ENCODE data around the gene ECM2.

ECM2 gene

DNA sequence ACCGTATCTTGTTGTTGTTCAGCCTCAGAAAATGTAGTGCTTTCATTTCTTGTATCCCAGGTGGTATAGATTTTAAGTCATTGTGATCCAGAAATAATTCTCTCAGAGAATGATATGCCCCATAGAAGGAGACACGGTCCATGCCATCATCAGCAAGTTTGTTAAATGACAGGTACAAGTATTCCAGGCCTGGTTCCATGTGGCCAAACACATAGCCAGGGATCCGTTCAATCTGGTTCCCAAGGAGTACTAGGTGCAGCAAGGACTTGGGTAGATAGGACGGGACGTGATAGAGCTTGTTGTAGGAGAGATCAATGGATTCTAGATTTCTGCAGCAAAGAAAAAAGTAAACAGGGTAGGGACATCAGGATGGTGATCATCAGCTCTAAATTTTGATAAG is 35.1 kb downstream of the ECM2 start:
- no peak for DNase-seq (ENCODE audit: low spot score)

DNA sequence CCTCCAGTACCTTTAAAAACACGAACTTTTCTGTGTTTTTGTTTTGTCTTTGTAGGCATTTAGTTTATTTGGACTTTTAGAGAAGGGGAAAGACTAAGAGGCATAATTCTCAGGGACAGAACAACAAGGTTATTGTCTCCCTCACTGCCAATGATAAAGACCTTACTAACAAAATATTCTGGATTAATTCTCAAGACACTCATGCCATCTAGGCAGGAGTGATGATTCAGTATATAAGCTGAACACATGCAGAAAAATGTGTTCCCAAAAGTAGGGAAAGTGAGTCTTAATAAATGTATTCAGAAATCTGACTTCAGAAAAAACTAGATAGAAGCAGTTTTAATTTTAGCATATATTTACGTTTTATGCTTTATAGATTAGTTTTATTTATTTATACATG is 36.1 kb downstream of the ECM2 start:
- no peak for DNase-seq (ENCODE audit: low spot score)

DNA sequence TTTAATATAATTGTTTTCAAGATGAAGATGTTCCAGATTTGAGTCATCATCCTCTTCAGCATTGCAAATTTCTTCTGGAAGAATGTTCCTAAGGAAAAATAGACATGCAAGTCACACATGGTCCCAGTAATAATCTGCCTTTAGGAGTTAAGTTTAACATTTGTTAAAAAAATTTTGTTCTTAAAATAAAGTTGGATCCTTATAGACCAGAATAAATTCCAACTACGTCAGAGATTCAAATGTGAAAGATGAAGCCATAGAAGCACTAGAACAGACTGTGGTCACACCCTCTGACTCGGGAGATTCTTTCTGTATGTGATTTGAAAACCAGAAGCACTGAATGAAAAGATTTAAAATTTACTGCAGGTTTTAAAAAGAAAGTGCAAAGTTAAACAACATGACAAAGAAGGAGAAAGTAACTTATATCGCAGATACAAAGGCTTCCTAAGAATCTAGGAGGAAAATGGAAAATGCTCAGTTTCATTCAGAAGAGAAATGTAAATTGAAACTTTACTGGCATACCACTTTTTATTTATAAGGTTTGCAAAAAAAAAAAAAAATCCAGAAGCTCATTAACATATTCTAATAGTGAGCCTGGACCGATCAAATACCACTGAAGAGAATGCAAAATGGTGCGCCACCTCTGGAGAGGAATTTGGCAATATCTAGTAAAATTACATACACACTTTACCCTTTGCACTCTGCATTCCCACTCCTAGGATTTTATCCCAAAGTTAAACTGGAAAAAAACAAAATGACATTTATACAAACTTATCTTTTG is 39.2 kb downstream of the ECM2 start:
- DNase-seq (ENCODE audit: low spot score) = no peak

DNA sequence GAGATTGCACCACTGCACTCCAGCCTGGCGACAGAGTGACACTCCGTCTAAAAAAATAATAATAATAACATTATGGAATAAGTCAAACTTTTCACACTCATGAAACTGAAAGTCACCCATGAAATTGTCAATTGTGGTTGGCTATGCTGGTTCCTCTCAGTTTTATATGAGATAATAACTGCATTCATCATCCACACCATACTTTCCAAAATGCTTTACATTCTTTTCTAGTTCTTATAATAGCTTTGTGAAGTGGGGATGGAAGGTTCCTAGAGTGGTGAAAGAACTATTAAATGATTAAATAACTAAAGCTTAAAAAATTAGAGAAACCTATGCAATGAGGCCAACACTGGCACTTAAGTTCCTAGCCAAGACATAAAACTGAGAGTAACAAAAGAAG is 40.9 kb downstream of the ECM2 start:
- no peak for DNase-seq (ENCODE audit: low spot score)

DNA sequence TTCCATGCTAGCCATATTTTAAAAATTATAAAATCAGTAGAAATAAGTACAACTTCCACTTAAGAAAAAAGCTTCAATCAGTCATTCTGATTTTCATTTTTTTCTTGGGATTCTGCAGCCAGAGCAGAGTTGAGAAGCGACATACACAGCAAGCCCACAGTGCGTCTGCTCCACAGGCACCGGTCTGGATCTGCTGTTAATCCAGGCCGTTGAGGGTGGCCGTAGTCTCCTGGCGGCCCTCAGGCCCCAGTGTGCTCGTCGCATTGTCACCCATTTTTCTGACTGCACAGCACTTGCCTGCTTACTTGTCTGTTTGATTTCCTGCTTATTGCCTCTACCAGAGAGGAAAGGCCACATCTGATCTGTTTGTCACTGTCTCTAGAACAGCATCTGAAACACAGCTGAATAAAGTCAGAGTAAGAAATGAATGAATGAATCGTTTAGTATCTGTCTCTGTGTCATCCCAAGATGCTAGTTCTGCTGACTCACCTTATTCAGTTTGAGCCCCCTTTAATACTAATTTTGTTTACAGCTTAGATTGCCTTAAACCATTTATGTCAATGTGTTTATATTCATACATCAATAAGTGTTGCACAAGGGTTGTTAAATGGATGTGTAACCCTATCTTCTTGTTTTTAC is 41.9 kb downstream of the ECM2 start:
- no peak for DNase-seq (ENCODE audit: low spot score)

DNA sequence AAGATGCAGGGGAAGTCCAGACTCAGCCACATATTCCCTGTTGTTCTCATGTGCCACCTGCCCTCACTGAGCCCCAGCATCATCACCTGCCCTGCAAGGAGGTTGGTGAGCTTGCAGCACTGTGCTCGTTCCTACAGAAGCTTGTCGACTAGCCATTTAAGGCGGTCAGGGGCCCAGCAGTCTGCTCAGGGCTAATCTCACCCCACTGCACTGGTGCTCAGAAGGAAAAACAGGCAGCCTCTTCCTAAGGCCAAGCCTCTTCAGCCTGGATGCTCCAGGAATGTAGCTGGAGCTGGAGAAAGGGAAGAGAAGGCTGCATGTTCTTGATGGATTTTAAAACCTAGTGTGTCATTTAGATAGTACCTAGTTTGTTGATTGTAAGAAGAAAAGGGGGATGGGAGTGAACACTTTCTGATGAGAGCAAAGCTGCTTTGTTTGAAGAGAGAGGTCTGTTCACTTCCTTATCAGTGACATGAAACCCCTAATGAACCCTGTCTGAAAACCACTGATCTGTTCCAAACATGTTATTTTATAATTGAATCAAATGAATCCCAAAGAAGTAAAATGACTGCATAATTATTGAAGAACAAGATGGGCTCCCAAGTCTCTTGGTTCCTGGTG is 42.9 kb downstream of the ECM2 start:
- DNase-seq (ENCODE audit: low spot score) = no peak

DNA sequence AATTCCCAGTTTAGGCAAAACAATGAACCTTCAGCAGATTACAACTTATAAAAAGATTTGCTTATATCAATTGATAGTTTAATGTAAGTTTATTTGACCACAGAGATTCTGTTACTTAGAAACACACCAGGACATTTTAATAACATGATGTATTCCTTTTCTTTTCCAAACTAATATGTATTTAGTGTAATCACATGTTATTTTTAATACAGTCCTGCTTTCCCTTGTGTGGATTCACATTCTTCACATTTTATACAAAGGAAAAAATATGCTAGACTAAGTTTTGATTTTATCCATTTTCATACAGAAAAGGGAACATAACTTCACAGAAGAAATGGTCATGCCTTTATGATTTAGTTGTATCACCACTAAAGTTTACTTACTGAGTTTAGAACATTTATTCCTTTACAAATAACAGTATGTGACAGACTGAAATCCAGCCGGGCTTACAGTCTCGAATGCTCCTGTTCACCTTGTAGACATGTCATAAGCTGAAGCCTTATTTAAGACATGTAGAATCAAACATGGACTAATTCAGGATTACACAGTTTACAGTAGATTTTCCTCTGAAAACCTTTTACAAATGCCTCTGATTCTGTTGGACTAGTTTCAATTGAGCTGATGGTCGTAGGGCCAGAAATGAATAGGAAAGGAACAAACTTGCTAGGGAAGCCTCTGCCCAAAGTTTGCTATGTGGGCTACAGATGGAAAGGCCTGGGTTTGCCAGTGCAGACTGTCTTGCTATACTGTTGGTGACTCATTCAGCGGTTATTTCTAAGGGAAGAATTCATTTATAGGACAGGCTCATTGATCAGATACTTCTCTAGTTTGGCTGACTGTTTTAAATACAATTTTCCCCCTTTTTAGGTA is 46.9 kb downstream of the ECM2 start:
- DNase-seq (ENCODE audit: low spot score) = no peak

DNA sequence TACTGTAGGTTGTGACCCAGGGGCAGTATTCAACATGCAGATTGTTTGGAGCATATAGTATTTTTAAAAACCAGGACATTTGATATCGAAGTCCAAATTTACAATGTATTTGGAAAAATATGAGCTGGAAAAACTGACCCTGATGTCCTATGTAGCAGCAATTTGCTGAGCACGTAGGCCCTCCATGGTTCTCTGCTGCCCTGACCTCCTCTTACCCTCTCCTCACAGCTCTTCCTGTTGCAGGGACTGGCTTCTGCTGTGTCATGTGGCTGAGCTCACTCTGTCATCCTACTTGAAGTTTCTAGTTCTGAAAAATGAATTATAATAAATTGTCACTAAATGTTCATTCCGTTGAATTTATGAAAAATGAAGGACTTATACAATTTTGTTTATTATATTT is 49.4 kb downstream of the ECM2 start:
- no peak for DNase-seq (ENCODE audit: low spot score)

DNA sequence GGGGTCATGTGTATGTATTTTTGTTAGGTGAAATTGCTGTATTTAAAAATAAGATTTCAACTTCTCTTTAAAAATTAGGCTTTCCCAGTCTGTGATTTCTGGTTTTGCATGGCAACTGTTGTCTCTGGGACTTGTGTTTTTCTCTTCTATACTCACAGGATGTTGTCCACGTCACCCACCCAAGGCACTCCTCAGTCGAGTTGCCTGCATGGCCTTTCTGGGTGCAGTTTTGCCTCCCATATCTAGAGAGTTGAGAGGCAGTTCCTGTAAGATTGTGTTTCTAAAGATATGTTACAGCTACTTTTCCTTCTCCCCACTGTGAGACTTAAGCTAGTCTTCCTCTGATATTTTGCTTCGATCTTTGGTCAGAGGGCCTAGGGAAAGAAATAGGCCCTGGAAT is 51.2 kb downstream of the ECM2 start:
- DNase-seq (ENCODE audit: low spot score) = no peak

DNA sequence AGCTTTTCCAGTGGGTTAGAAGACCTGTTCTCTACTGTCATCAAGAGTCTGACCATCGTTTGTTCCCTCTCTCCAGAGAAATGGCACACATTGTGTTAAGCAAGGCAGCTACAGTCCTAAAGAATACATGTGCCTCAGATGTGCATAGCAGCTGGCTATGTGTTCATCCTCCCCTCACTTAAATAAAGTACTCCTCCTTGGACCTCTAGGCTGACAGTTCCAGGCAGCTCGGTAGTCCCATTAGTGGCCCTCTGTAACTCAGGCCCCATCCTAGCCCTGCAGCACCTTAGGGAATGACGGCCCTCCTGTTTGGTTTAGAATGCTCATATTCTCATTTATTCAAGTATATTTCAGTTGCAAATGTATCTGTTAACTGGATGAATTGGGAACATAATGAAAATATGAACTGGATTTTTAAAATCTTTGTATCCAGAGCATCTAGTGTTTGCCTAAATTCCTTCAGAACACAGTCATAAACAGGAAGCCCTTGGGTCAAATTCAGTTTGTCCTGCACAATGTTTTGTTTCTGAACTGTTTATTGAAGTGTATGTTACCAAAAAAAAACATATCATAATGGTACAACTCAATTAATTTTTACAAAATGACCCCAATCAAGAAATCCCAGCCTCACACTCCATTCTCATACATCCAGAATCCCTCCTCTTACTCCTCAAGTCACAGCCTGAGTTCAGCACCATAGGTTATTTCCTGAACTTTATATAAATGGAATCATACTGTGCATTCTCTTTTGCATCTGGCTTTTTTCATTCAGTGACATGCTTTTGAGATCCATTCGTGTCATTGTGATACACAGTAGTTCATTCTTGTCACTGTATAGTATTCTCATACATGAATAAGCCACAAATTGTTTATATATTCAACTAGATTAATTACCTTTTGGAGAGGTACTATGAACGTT is 51.9 kb downstream of the ECM2 start:
- DNase-seq (ENCODE audit: low spot score) = no peak

DNA sequence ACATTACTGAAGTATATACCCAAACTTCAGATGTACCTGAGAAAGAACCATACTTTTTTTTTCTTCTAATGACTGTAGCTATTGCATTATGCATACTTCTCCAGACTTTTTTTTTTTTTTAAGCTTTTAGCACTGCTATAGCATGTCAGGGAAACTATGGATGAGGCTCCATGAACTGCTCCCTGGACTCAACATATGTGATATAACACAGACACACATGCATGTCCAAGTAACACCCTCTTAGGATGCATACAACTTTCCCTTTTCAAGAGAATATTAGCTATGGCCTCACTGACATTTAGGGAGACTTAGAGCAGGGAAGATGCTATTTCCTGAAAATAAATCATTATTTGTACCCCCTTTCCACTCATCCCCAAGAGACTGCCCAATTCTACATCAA is 53.0 kb downstream of the ECM2 start:
- no peak for DNase-seq (ENCODE audit: low spot score)

DNA sequence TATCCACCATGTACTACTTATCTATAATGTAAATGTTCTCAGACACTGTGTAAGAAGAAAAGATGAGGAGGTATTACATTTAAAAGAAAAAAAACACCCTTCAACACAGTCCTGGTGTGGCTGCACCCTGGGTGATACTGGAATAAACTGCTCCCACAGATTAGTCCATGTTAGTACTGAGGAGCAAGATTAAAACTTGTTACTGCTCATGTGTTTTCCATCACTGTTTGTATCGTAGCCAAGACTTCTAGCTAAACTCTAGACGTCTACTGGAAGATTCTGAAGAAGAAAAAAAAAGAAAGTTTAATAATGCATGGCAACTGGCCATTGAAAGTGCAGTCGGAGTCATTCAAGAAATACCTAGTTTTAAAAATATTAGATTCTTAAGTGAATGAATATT is 53.5 kb downstream of the ECM2 start, which contains the start of gene ASPN:
ASPN (minus strand) TSS at position 178 of the 400 bp plus-strand sequence.
- no peak for DNase-seq (ENCODE audit: low spot score)

DNA sequence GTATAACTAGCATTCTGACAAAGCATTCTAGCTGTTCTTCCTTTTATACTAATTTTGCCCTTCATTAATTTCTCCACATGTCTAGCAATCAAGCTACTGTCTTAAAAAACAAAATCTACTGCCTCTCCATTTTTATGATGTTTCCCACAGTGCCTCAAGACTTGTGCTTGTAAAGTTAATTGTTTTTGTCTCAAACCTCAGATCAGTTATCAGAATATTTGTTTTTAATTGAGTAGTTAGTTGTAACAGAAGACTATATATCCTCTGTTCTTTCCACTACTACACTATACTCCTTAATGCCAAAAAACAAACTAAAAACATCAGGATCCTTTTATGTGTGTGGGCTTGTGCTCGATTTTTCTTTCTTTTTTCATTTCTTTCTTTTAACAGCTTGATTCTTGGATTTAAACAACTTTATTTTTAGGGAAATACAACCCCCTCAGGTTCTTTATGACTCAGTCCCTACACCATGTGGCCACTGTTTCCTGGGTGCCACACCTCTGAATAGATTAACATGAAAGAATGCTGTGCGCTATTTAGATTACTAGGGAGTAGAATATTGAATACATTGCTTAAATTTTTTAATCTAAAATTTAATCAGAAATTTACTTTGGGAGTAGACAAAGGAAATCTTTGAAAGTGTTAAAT is 54.7 kb downstream of the ECM2 start:
- DNase-seq (ENCODE audit: low spot score) = no peak

DNA sequence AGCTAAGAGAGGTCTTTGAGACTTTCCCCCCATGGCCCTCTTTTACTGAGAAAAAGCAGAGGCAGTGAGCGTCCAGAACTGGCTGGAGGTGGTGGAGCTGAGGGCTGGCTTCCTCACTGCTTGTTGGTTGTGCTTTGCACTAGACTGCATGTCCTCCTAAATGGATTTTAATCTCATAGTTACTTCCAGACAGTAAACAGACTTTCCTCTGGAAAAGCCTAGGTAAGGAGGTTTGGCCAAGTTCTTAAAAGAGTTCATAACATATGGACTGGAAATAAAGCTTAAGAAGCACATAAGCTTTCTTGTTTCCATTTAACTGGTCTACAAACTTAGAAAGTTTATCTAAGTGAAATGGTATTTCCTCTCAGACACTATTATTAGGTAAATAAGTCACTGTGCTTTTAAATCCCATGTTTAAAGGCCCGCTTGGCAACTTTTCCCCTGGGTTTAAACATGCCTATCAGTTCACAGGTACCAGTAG is 55.5 kb downstream of the ECM2 start:
- DNase-seq (ENCODE audit: low spot score) = no peak

DNA sequence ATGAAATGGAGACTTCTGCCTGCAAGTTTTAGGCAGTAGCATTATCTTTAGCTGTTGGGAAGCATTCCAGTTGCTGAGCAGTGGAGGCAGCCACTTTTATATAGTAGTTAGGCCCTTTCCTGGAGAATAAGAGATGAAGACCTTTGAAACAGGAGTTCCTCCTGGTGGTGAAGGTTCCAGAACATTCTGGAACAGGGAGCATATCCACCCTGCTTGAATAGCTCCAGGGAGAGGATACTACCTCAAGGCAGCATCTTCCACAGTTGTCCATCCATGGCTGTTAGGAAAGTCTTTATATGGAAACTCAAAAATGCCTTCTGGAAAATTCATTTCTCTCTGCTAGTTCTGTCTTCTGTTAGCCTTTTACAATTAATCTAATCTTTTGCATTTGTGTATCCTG is 56.4 kb downstream of the ECM2 start:
- DNase-seq (ENCODE audit: low spot score) = no peak

DNA sequence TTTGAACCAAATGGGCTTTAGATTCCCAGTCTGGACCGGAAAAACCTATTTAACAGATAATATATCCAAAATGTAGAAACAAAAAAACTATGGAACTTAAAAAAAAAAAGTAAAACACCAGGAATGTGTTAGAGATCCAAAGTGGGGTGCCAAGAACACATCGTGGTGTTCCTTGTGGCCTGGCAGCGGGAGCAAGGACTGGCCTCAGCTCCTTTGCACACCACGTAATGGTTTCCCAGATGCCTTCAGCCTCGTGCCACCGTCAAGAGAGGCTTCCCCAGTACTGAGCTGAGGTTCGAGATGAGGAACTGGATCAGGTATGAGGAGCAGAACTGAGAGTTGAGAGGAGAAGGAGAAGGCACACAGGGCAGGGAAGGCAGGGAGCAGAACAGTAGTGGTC is 57.0 kb downstream of the ECM2 start:
- DNase-seq (ENCODE audit: low spot score) = no peak

DNA sequence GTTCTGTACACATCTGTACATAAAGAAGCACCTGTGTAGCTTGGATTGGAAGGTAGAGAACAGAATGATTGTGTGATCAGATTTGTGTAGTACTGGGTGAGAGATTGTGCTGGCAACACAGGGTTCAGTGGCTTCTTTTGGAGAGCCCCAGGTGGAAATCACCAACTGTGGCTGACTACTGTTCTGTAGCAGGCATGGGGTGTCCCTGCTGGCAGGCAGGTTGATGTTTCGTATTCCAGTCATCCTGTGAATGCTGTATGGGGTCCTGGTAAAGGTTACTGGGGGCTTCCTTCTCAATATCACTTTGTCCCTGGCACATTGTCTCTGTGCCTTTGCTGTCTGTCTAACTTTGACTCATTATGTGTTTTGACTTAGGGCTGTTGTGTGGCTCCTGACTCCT is 58.8 kb downstream of the ECM2 start:
- DNase-seq (ENCODE audit: low spot score) = no peak

DNA sequence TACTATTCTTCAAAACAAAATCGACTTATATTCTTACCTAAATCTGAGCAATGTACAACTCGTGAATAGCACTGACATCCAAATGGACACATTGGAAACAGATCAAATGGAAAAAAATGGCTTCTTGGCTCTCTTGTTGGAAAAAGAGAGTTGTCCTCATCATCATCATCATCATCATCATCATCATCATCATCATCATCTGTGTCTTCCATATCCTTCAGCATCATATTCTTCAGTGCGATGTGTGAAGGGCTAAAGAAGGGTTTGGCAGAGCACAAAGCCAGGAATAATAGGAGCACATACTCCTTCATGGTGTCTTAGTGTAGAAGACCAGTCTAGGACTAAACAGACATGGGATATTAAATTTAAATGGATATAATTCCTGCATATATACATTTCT is 61.2 kb downstream of the ECM2 start:
- no peak for DNase-seq (ENCODE audit: low spot score)

DNA sequence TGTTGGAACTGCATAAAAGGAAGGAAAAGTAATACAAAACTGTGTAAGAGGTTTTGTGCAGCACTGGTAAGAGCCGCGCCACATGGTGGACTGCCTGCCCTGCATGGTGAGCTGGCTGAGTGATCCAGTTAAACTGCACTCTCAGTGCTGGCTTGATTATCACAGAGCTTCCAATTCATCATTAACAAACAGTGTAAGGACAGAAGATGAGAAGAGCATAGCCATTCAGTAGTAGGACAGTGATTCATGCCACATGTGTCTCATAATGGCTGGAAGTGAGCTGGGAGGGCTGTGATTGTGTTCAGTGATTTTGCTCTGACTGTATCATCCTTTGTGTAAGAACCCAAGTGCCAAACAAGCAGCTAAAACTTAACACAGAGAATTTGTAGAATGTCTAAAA is 67.6 kb downstream of the ECM2 start:
- no peak for DNase-seq (ENCODE audit: low spot score)

DNA sequence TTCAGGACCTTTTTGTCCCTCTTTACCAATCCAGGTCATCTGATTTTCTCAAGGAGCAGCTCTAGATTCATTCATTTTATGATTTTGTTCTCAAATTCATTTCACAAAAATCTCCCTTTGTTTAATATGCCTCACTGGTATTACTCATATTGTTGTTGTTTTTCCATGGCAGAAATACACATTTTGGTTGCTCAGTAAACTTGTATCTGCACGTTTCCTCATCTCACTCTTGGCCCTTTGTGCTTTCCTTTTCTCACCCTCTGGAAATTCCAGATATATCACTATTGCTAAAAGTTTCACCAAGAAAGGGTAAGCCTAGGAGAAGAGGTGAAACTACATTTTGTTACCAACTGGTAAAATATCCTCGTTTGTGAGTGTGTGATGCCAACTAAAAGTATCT is 68.3 kb downstream of the ECM2 start:
- no peak for DNase-seq (ENCODE audit: low spot score)

DNA sequence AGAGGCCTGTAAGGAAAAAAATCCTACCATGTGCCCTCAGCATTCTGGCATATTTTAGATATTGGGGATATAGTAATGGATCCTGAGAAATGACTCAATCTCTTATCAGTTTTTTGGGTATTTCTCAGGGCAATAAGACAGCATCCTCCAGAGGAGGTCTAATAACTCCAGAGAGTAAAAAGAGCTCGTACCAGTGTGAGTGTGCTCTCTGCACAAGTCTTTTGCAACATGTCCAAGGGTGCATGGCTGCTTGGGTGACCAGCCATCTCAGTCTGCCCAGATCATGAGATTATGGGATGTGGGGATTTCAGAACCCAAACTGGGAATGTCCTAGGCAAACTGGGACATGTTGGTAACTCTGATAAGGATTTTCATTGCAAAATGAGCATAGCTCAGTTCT is 68.7 kb downstream of the ECM2 start:
- no peak for DNase-seq (ENCODE audit: low spot score)

All from hematopoietic multipotent progenitor cell treated with erythropoietin and hydrocortisone succinate and interleukin-3 and kit ligand, for 17 days (in vitro differentiated cells).